ENCODE measurements around the gene MUC12.

DNA sequence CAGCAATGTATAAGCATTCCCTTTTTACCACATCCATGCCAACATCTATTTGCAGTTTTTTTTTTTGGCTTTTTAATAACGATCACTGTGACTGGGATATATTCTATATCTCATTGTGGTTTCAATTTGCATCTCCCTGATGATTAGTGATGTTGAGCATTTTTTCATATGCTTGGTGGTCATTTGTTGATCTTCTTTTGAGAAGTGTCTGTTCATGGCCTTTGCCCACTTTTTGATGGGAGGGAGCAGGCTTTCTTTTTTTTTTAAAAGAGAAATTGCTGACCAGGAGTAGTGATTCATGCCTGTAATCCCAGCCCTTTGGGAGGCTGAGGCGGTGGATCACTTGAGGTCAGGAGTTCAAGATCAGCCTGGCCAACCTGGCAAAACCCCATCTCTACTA is 54.5 kb downstream of the MUC12 start:
- TF ChIP-seq, protein P1, sequence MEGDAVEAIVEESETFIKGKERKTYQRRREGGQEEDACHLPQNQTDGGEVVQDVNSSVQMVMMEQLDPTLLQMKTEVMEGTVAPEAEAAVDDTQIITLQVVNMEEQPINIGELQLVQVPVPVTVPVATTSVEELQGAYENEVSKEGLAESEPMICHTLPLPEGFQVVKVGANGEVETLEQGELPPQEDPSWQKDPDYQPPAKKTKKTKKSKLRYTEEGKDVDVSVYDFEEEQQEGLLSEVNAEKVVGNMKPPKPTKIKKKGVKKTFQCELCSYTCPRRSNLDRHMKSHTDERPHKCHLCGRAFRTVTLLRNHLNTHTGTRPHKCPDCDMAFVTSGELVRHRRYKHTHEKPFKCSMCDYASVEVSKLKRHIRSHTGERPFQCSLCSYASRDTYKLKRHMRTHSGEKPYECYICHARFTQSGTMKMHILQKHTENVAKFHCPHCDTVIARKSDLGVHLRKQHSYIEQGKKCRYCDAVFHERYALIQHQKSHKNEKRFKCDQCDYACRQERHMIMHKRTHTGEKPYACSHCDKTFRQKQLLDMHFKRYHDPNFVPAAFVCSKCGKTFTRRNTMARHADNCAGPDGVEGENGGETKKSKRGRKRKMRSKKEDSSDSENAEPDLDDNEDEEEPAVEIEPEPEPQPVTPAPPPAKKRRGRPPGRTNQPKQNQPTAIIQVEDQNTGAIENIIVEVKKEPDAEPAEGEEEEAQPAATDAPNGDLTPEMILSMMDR (conservative IDR thresholded peaks at IDR 0.05): no peak
- TF ChIP-seq ZFX (IDR thresholded peaks at IDR 0.05): no peak
